OCI-M2 (cell line): ENCODE data around the gene DMRT1.

Source experiments
- DNase-seq: peaks from one replicate; lab custom pipeline; 2025; ENCODE audit not compliant: unreplicated experiment; lab: John Stamatoyannopoulos, UW

DMRT1 gene

GRCh38 chr9:970151-970996, 128.9 kb downstream of the DMRT1 start:
- DNase-seq = no peak

- DNase-seq = no peak
Observed at GRCh38 chr9:971901-972500, 130.5 kb downstream of the DMRT1 start.

GRCh38 chr9:972501-973294, 131.2 kb downstream of the DMRT1 start:
- DNase-seq = no peak

GRCh38 chr9:973295-973834, 131.9 kb downstream of the DMRT1 start:
- no peak for DNase-seq

- DNase-seq = no peak
Observed at GRCh38 chr9:974031-974995, 132.8 kb downstream of the DMRT1 start.

GRCh38 chr9:974996-975739, 133.7 kb downstream of the DMRT1 start:
- no peak for DNase-seq

- no peak for DNase-seq
Observed at GRCh38 chr9:975740-976257, 134.3 kb downstream of the DMRT1 start.

- no peak for DNase-seq
Observed at GRCh38 chr9:976258-976942, 134.9 kb downstream of the DMRT1 start, which contains the start of gene DMRT3. TSS of gene DMRT3 (plus strand) at chr9:976655. CDS start at chr9:977002, 347 bp downstream.

GRCh38 chr9:976943-977837, 135.7 kb downstream of the DMRT1 start:
- no peak for DNase-seq

- no peak for DNase-seq
Observed at GRCh38 chr9:977838-978830, 136.6 kb downstream of the DMRT1 start.

- DNase-seq = no peak
Observed at GRCh38 chr9:979983-980382, 138.5 kb downstream of the DMRT1 start.

- no peak for DNase-seq
Observed at GRCh38 chr9:980640-981039, 139.1 kb downstream of the DMRT1 start.

GRCh38 chr9:981491-981898, 140.0 kb downstream of the DMRT1 start:
- no peak for DNase-seq

GRCh38 chr9:982394-983230, 141.1 kb downstream of the DMRT1 start:
- DNase-seq = no peak

GRCh38 chr9:994005-994404, 152.5 kb downstream of the DMRT1 start:
- DNase-seq = no peak

GRCh38 chr9:995192-995591, 153.7 kb downstream of the DMRT1 start:
- DNase-seq = no peak
